OCI-M1 (cell line): ENCODE measurements around the gene ATXN1.

Experiments used
- DNase-seq: peaks from one replicate; lab custom pipeline; 2025; lab: John Stamatoyannopoulos, UW

The ATXN1 gene

DNA sequence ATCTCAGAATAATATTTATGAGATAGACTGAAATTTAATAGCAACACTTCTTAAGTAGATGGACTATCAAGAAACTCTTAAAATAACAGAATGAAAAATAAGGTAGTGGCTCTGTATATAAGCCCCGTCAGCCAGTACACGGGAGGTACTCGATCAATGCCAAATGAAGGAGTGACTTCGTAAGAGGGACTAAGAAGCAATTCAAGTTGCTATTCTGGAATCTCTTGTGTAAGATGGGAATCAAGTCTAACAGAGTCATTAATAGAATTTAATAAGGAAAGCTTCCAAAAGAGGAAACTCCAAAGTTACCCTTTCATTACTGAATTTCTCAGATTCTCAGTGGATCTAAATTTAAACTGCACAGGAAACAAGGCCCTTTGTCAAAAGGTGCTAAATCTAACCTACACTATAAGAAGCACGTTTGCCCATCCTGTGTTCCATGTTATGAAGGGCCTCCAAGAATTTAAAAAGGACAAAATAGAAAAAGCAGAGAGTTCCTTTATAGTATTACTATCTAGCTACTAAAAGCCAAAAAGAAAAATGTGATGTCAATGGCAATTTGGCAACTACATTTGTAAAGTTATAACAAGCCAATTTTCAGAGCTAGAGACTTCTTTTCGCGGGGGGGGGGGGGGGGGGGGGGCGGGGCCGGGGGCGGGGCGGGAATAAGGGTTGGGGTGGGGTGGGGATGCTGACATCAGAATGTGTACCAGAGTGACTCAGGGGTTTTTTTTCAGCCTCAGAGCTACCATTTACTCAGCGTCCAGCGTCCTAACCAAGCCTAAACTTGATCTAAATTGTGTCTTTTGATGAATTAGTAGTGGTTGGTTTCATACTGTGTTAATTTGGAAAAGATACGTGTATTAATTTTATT lies 322.3 kb downstream of the ATXN1 start:
- no peak for DNase-seq

DNA sequence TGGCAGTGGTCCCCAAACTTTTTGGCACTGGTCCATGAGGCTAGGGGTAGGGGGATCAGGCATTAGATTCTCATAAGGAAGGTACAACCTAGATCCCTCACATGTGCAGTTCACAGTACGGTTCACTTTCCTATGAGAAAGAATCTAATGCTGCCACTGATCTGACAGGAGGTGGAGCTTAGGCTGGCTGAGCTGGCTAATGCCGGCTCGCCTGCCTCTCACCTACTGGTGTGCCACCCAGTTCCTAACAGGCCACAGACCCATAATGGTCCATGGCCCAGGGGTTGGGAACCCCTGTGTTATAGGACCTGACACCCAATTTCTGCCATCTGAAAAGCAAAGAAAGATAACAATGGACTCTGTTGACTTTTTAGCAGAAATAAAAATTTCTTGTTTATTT lies 323.3 kb downstream of the ATXN1 start:
- DNase-seq: no peak

- DNase-seq: no peak
Observed at GRCh38 chr6:16437095-16437494, 324.2 kb downstream of the ATXN1 start.

DNA sequence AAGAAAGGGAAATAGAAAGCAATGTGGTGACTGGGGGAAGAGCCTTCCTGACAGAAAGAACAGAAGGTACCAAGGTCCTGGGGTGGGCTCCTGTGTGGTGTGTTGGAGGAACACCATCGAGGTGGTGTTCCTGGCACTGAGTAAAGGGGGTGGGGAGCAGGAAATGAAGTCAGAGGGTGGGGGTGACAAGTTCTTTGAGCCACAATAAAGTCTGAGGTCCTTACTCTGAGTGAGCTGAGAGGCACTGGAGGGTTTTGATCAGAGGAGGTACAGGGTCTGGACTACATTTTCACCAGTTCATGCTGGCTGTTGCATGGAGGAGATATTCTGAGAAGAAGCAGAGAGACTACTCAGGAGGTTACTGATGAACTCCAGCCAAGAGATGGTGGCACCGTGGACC lies 324.7 kb downstream of the ATXN1 start:
- DNase-seq: no peak

DNA sequence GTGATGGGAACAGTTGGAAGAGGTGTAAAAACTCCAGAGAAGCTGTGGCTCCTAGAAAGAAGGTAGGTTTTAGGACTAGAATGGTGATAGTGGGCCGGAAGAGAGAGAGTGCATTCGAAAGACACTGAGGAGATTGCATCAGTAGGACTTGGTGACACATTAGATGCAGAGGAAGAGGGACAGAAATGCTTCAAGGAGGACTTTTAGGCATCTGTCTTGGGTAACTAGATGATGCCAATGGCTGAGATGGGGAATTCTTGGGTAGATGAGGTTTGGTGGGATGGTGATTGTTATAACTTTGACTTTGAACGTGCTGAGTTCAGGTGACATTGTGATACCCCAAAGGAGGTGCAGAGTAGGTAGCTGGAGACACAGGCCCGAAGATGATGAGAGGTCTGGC lies 326.4 kb downstream of the ATXN1 start:
- DNase-seq: peak; percentile 54

- DNase-seq: no peak
Observed at GRCh38 chr6:16433338-16433890, 327.8 kb downstream of the ATXN1 start.

DNA sequence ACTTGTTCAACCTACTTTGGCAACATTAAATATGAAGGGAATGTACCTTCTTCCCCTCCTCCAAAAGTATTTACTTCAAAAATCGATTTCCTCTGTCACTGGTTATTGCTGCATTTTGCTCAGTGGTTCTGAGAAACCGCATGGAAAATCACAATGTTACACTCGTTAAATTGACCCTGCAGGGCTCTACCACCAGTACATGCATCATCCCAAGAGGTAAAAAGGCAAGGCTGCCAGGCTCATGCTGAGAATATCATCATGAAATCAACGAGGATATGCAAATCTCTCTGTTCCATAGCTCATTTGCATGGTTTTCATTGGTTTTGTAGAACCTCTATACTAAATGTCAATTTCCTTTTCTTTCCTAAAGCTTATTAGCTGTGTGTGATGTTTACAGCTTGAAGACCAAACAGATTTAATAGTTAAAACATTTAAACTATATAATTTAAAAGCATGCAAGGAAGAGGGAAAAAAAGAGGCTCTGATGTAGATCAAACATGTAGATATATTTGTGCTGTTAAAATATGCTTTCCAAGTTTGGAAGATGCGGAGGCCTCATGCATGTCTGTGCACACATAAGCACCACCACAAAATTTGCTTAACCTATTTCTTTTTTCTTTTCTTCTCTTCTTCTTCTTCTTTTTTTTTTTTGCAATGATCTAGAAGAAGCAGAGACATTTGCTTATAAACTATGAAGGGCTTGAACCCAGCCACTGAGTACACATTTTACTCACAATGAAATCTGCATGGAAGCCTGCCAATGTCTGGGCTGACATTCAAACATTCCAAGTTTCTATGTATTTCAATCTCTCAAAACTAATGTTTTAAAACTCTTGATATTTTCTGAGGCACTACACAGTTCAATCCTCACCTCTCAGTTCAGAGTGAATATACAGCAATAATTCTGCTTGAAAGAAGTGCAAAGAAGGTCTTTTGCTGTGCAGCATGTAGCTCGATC lies 328.9 kb downstream of the ATXN1 start:
- DNase-seq: no peak

- no peak for DNase-seq
Observed at GRCh38 chr6:16431106-16431505, 330.2 kb downstream of the ATXN1 start.

- no peak for DNase-seq
Observed at GRCh38 chr6:16430391-16431089, 330.7 kb downstream of the ATXN1 start.

DNA sequence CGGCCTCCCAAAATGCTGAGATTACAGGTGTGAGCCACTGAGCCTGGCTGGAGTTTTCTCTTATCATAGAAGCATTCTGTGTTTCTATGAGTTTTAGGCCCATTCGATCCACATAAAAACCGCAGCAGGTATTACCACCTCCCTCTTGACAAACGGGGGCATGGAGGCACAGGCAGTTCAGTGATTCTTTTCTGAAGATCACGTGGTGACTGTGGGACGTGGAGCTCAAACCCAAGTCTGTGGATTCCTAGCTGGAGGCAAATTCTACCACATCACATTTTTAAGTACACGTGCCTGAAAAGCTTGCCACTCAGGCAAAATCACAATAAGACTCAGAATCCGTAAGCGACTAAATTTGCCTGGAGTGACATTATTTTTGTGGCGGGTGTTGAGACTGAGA lies 331.6 kb downstream of the ATXN1 start:
- DNase-seq: no peak

DNA sequence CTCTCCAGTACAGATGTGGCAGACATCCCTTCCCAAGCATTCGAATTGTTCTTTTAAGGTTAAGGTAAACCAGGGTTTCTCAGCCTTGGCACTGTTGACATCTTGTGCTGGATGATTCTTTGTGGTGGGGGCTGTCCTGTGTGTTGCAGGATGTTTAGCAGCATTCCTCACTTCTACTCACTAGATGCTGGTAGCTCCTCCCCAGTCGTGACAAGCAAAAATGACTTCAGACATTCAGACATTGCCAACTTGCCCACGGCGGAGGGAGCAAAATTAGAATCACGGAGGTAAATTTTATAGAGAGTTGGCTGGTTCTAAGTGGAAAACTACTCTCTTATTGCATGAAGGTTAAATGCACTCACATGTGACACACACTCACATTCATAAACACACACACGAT lies 334.1 kb downstream of the ATXN1 start:
- DNase-seq: no peak

- DNase-seq: no peak
Observed at GRCh38 chr6:16425881-16426615, 335.2 kb downstream of the ATXN1 start.

DNA sequence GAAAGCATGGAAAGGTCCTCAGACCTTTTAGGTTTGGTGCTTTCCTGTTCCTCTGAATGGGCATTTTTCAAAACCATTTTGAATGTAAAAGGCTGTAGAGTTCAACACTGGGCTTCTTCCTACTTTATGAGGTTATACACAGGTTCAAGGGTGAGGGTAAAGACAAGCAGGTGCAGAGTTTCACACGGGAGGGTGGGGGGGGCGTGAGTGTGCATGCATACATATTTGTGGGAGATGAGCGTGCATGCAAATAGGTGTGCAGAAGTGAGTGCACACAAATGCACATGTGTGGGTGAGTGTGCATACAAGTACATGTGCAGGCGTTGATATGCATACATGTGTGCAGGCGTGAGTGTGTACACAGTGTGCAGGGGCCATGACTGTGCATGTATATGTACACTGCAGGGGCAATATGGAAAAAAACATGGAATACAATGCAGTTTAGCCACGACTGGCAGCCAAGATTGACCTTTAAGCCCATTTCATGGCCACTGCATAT lies 339.7 kb downstream of the ATXN1 start:
- DNase-seq: no peak

DNA sequence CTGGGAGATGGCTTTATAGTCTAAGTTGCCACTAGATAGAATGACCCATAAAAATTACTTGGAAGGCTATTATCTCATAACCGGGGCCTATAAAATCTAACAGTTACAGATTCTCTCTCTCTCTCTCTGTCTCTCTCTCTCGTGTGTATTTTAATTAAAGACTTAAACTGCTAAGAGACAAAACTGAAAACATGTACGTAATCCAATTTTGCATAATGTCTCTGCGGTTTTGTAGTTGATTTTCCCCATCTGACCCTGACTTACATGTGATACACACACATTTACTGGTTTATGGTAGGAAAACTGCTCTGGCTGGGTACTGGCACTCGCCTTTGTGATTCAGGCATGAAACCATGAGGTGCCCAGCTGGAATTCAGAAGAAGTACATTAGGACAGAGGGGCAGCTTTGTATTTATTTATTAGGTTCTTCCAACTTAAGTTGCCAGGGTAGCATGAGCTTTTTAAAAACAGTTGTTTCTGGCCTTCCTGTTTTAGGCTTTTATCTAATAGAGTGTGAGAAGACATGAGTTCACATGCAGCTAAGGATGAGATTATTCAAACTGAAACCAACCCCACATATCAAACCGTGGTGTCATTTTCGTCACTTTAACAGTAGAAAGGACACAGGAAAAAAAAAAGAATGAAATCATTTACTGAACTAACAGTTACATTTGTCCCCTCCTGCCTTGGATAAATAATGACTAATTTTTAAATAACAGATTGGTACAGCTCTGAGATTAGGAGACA lies 340.4 kb downstream of the ATXN1 start:
- DNase-seq: peak; percentile 72

DNA sequence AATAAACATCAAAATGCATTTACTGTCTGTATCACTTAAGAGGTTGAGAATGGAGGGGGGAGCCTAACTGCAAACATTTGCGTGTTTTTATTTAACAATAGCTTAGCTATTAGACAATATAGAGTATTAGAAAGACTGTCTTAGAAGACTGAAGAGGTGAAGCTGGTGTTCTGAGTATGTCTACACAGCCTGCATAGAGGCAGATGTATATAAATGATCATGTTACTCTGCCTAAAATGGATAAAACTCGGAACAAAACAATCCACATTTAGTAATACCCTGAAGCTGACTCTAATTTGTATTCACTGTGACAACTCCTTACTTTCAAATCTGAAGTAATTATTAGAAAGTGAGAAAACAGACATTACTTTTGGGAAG lies 340.9 kb downstream of the ATXN1 start:
- DNase-seq: no peak

- DNase-seq: no peak
Observed at GRCh38 chr6:16419636-16420336, 341.5 kb downstream of the ATXN1 start.

GRCh38 chr6:16418151-16418550 lies 343.1 kb downstream of the ATXN1 start:
- no peak for DNase-seq

GRCh38 chr6:16415677-16416076 lies 345.6 kb downstream of the ATXN1 start:
- no peak for DNase-seq

GRCh38 chr6:16414205-16414604 lies 347.1 kb downstream of the ATXN1 start:
- no peak for DNase-seq

DNA sequence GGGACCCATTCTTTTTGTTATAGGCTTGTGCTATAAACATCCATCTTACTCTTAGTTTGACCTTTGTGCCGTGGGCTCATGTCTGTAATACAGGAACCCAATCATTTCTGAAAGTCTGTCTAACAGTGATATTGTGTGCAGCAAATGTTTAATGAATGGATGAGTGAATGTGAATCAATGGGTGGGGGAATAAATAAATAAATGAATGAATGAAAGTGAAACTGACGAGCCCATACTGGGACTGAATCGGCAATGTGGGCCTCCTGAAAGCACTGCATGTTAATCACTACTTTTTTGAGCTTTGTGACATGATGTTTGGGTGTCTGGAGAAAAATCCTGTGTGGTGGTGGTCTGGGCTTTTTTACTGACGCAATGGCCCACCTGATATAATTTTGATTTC lies 347.9 kb downstream of the ATXN1 start:
- DNase-seq: no peak
